HG03342 (cell line): Measurements from ENCODE around the gene POU6F2.

Source experiments
- ATAC-seq: cut with Tn5 transposase; IDR thresholded peaks from one replicate; pipeline ENCODE4 v1.9.1; 2021; ENCODE audit warnings: mild to moderate bottlenecking, moderate library complexity; ENCODE audit not compliant: unreplicated experiment

The POU6F2 gene

GRCh38 chr7:39056153-39056552 is 78.4 kb downstream of the POU6F2 start:
- no peak for ATAC-seq

- no peak for ATAC-seq
Observed at GRCh38 chr7:39062811-39063210, 85.1 kb downstream of the POU6F2 start.

GRCh38 chr7:39069031-39069430 is 91.3 kb downstream of the POU6F2 start:
- no peak for ATAC-seq

GRCh38 chr7:39069896-39070881 is 92.5 kb downstream of the POU6F2 start:
- no peak for ATAC-seq

GRCh38 chr7:39071116-39071515 is 93.4 kb downstream of the POU6F2 start:
- ATAC-seq, result no peak

GRCh38 chr7:39073432-39073831 is 95.7 kb downstream of the POU6F2 start:
- ATAC-seq, result no peak

- ATAC-seq, result no peak
Observed at GRCh38 chr7:39075210-39075609, 97.5 kb downstream of the POU6F2 start.

- ATAC-seq, result no peak
Observed at GRCh38 chr7:39083781-39084180, 106.1 kb downstream of the POU6F2 start.

GRCh38 chr7:39084349-39084748 is 106.6 kb downstream of the POU6F2 start:
- ATAC-seq, result no peak

- ATAC-seq, result no peak
Observed at GRCh38 chr7:39085189-39085588, 107.5 kb downstream of the POU6F2 start.

- no peak for ATAC-seq
Observed at GRCh38 chr7:39085590-39086049, 107.9 kb downstream of the POU6F2 start.

GRCh38 chr7:39086638-39087360 is 109.1 kb downstream of the POU6F2 start:
- ATAC-seq, result no peak

GRCh38 chr7:39088730-39089593 is 111.3 kb downstream of the POU6F2 start:
- no peak for ATAC-seq

GRCh38 chr7:39091145-39091544 is 113.4 kb downstream of the POU6F2 start:
- no peak for ATAC-seq

- no peak for ATAC-seq
Observed at GRCh38 chr7:39091774-39092173, 114.1 kb downstream of the POU6F2 start.

- ATAC-seq, result no peak
Observed at GRCh38 chr7:39094731-39095130, 117.0 kb downstream of the POU6F2 start.

GRCh38 chr7:39095875-39096619 is 118.3 kb downstream of the POU6F2 start:
- ATAC-seq, result no peak

- no peak for ATAC-seq
Observed at GRCh38 chr7:39098506-39098905, 120.8 kb downstream of the POU6F2 start.

GRCh38 chr7:39099146-39099545 is 121.4 kb downstream of the POU6F2 start:
- ATAC-seq, result no peak

- ATAC-seq, result no peak
Observed at GRCh38 chr7:39100270-39100669, 122.6 kb downstream of the POU6F2 start.
